Measurements from ENCODE around the gene OLIG2. TPM values are rescaled to one million over a fixed set of nuclear protein-coding genes. Genes with fewer than 3 reads are reported as not detected.

The OLIG2 gene
- total RNA-seq, 2 experiments from 2014 or later: not detected

DNA sequence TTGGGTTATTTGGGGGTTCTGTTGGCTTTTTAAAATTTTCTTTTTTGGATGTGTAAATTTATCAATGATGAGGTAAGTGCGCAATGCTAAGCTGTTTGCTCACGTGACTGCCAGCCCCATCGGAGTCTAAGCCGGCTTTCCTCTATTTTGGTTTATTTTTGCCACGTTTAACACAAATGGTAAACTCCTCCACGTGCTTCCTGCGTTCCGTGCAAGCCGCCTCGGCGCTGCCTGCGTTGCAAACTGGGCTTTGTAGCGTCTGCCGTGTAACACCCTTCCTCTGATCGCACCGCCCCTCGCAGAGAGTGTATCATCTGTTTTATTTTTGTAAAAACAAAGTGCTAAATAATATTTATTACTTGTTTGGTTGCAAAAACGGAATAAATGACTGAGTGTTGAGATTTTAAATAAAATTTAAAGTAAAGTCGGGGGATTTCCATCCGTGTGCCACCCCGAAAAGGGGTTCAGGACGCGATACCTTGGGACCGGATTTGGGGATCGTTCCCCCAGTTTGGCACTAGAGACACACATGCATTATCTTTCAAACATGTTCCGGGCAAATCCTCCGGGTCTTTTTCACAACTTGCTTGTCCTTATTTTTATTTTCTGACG, 3.1 kb downstream of the OLIG2 start:
- H3K36me3 Mint-ChIP-seq (ENCODE audit: low read depth): no peaks in the 10 kb centered on the region
- peak; percentile 57 for DNase-seq
- peak overlapping the region; percentile 50 for H3K4me3 Mint-ChIP-seq
- CTCF ChIA-PET: no interaction called here
- H3K27ac Mint-ChIP-seq: no peak overlapping the region
- H3K4me1 Mint-ChIP-seq (ENCODE audit: low read depth): peaks cover 45% of the 10 kb centered on the region
- peaks cover 71% of the 10 kb centered on the region for H3K27me3 Mint-ChIP-seq (ENCODE audit: low read depth)
- no peaks in the 10 kb centered on the region for H3K9me3 Mint-ChIP-seq
- intact Hi-C loops (cut with micrococcal nuclease): loop anchor here (10.0 kb wide), 1 partner anchor 96 kb away; no protein-coding TSS in a partner anchor

DNA sequence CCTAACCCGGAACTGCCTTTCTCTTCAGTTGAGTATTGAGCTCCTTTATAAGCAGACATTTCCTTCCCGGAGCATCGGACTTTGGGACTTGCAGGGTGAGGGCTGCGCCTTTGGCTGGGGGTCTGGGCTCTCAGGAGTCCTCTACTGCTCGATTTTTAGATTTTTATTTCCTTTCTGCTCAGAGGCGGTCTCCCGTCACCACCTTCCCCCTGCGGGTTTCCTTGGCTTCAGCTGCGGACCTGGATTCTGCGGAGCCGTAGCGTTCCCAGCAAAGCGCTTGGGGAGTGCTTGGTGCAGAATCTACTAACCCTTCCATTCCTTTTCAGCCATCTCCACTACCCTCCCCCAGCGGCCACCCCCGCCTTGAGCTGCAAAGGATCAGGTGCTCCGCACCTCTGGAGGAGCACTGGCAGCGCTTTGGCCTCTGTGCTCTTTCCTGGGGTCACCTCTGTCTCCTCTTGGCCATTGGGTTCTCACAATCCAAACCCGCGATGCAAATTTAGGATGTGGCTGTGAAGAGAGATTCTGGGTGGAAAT, 3.7 kb downstream of the OLIG2 start:
- Mint-ChIP-seq H3K4me1 (ENCODE audit: low read depth) (peaks cover 39% of the 10 kb centered on the region), H3K4me3 (peak overlapping the region; percentile 36), H3K36me3 (ENCODE audit: low read depth) (no peaks in the 10 kb centered on the region), H3K9me3 (no peaks in the 10 kb centered on the region), H3K27me3 (ENCODE audit: low read depth) (peaks cover 65% of the 10 kb centered on the region), H3K27ac (no peak overlapping the region)
- CTCF ChIA-PET: no interaction called here
- DNase-seq: no peak
- intact Hi-C loops (cut with micrococcal nuclease): loop anchor here (10.0 kb wide), 1 partner anchor 95 kb away; no protein-coding TSS in a partner anchor

DNA sequence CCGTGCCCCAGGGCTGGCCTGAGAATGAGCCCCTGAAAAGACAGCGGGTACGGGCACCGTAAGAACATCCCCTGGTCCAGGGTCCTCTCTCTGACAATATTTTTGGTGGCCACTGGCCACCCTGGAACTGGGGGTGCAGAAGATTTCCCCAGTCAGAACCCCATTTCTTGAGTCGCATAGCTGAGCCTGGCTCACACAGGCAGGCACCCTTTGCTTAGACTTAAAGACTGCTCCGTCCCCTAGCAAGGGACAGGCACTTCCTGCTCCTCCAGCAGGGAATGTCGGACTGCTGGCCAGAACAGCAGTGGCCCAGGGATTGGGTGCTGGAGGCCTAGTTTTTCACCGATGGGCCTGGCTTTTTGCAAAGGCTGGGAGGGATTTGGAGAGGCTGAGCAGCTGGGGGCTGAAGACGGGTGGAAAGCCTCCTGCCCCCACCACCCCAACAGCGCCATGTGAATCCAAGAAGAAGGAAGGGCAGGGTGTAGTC, 4.3 kb downstream of the OLIG2 start:
- Mint-ChIP-seq H3K4me1 (ENCODE audit: low read depth) (peaks cover 34% of the 10 kb centered on the region), H3K27me3 (ENCODE audit: low read depth) (peaks cover 59% of the 10 kb centered on the region), H3K36me3 (ENCODE audit: low read depth) (no peaks in the 10 kb centered on the region), H3K9me3 (no peaks in the 10 kb centered on the region), H3K27ac (no peak overlapping the region), H3K4me3 (no peak overlapping the region)
- intact Hi-C loops (cut with micrococcal nuclease): loop anchor here (10.0 kb wide), 1 partner anchor 95 kb away; no protein-coding TSS in a partner anchor
- CTCF ChIA-PET: no interaction called here
- DNase-seq: no peak

DNA sequence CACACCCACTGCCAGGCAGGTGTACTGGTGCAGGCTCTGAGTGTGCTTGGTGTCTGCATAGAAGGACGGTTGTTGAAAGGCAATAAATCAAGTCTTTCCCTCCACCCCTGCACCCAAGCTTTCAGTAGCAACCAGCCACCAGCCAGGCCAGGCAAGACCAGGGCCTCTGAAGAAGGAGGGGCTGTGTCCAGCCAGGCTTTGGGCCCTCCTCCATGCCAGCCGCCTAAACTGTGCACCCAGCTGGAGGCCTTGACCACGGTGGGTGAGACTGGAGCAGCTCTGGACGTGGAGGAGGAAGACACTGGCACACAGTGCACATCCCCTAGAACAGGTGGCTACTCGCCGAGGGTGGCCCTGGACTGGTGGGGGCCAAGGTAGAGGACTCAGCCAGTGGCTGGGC, 4.9 kb downstream of the OLIG2 start:
- Mint-ChIP-seq H3K36me3 (ENCODE audit: low read depth) (no peaks in the 10 kb centered on the region), H3K27ac (no peak overlapping the region), H3K4me3 (no peak overlapping the region), H3K9me3 (no peaks in the 10 kb centered on the region), H3K27me3 (ENCODE audit: low read depth) (peaks cover 55% of the 10 kb centered on the region), H3K4me1 (ENCODE audit: low read depth) (peaks cover 30% of the 10 kb centered on the region)
- intact Hi-C loops (cut with micrococcal nuclease): no loop called here
- CTCF ChIA-PET: interaction anchor here (0.7 kb wide), 1 partner anchor 197 kb away, joined by 4 read pairs; no protein-coding TSS in a partner anchor
- no peak for DNase-seq

DNA sequence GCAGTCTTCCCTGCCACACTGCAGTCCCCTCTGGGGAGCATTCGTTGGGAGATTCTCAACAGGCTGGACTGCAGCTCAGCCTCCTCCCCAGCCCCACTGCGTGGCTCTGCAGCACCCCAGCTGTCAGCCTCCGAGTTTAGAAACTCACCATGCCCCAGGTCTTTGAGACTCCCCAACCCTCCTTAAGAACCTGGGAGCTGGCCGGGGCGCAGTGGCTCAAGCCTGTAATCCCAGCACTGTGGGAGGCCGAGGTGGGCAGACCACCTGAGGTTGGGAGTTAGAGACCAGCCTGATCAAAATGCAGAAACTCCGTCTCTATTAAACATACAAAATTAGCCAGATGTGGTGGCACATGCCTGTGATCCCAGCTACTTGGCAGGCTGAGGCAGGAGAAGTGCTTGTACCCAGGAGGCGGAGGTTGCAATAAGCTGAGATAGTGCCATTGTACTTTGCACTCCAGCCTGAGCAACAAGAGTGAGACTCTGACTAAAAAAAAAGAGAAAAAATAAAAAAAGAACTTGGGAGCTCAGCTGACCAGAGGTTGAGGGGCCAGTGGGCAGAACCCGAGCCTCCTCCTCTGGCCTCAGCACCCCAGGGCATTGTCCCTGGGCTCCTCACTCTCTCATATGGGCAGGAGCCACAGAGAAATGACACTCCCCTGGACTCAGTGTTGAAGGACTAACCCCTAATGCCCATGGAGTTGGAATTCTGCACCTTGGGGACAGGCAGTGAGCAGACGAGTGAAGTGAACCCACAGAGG, 5.6 kb downstream of the OLIG2 start:
- Mint-ChIP-seq H3K27me3 (ENCODE audit: low read depth) (peaks cover 48% of the 10 kb centered on the region), H3K27ac (no peak overlapping the region), H3K9me3 (no peaks in the 10 kb centered on the region), H3K36me3 (ENCODE audit: low read depth) (no peaks in the 10 kb centered on the region), H3K4me3 (no peak overlapping the region), H3K4me1 (ENCODE audit: low read depth) (peaks cover 25% of the 10 kb centered on the region)
- intact Hi-C loops (cut with micrococcal nuclease): no loop called here
- no peak for DNase-seq
- CTCF ChIA-PET: interaction anchor here (0.7 kb wide), 1 partner anchor 198 kb away, joined by 4 read pairs; no protein-coding TSS in a partner anchor

DNA sequence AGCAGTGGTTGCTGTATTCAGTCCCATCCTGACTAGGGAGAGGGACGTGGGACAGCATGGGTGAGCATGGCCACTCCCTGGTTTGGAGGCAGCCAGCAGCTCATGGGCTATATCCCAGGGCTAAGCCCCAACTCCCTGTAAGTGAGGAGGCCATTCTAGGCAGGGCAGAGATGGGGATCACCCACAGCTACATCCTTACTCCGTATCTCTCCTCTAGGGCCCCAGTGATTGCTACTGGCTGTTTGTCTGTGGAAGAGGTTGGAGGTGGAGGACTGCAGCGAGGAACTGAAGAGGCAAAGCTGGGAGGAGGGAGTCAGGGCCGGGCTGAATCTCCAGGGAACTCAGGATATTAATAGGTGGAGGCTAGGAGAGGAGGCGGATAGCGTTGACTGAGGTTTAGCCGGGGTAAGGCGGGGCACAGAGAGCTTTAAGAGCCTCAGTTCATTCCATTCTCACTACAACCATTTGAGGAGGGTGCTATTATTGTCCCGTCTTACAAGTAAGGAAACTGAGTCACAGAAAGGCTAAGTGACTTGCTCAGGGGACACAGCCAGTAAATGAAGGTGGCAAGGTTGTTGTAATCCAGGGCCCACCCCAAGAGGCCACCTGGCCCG, 6.8 kb downstream of the OLIG2 start:
- intact Hi-C loops (cut with micrococcal nuclease): no loop called here
- H3K4me3 Mint-ChIP-seq: no peak overlapping the region
- peaks cover 24% of the 10 kb centered on the region for H3K4me1 Mint-ChIP-seq (ENCODE audit: low read depth)
- no peak overlapping the region for H3K27ac Mint-ChIP-seq
- CTCF ChIA-PET: no interaction called here
- no peaks in the 10 kb centered on the region for H3K9me3 Mint-ChIP-seq
- no peak for DNase-seq
- peaks cover 39% of the 10 kb centered on the region for H3K27me3 Mint-ChIP-seq (ENCODE audit: low read depth)
- no peaks in the 10 kb centered on the region for H3K36me3 Mint-ChIP-seq (ENCODE audit: low read depth)

DNA sequence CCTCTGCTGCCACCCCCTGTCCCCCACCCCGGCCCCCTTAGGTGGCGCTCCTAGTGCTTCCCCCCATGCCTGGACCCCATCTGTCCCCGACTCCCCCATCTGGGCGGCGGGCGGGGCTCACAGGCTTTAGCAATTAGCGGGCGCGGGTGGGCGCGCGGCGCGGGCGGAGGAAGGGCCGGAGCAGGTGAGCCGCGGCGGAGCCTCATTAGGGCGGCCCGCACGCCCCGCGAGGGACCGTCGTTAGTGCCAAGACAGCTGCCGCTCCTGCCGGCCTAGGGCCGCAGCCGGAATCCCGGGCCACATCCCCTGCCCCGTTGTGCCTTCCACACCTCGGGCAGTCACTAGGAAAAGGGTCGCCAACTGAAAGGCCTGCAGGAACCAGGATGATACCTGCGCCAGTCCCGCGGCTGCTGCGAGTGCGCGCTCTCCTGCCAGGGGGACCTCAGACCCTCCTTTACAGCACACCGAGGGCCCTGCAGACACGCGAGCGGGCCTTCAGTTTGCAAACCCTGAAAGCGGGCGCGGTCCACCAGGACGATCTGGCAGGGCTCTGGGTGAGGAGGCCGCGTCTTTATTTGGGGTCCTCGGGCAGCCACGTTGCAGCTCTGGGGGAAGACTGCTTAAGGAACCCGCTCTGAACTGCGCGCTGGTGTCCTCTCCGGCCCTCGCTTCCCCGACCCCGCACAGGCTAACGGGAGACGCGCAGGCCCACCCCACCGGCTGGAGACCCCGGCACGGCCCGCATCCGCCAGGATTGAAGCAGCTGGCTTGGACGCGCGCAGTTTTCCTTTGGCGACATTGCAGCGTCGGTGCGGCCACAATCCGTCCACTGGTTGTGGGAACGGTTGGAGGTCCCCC, 7.6 kb downstream of the OLIG2 start:
- H3K4me1 Mint-ChIP-seq (ENCODE audit: low read depth): peaks cover 21% of the 10 kb centered on the region
- intact Hi-C loops (cut with micrococcal nuclease): no loop called here
- DNase-seq: no peak
- no peaks in the 10 kb centered on the region for H3K9me3 Mint-ChIP-seq
- no peaks in the 10 kb centered on the region for H3K36me3 Mint-ChIP-seq (ENCODE audit: low read depth)
- no peak overlapping the region for H3K4me3 Mint-ChIP-seq
- H3K27me3 Mint-ChIP-seq (ENCODE audit: low read depth): peaks cover 33% of the 10 kb centered on the region
- H3K27ac Mint-ChIP-seq: no peak overlapping the region
- CTCF ChIA-PET: no interaction called here

DNA sequence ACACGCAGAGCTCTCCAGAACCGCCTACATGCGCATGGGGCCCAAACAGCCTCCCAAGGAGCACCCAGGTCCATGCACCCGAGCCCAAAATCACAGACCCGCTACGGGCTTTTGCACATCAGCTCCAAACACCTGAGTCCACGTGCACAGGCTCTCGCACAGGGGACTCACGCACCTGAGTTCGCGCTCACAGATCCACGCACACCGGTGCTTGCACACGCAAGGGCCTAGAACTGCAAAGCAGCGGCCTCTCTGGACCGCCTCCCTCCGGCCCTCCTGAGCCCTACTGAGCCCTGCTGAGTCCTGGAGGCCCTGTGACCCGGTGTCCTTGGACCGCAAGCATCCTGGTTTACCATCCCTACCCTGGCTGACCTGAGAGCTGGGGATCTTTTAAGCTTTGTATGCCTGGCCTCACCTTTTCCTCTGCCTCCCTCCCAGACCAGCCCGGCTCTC, 8.3 kb downstream of the OLIG2 start:
- intact Hi-C loops (cut with micrococcal nuclease): no loop called here
- DNase-seq: no peak
- CTCF ChIA-PET: interaction anchor here (1.1 kb wide), 1 partner anchor 162 kb away, joined by 3 read pairs; no protein-coding TSS in a partner anchor
- H3K9me3 Mint-ChIP-seq: no peaks in the 10 kb centered on the region
- H3K27me3 Mint-ChIP-seq (ENCODE audit: low read depth): peaks cover 27% of the 10 kb centered on the region
- peaks cover 15% of the 10 kb centered on the region for H3K4me1 Mint-ChIP-seq (ENCODE audit: low read depth)
- H3K4me3 Mint-ChIP-seq: no peak overlapping the region
- no peak overlapping the region for H3K27ac Mint-ChIP-seq
- H3K36me3 Mint-ChIP-seq (ENCODE audit: low read depth): no peaks in the 10 kb centered on the region

DNA sequence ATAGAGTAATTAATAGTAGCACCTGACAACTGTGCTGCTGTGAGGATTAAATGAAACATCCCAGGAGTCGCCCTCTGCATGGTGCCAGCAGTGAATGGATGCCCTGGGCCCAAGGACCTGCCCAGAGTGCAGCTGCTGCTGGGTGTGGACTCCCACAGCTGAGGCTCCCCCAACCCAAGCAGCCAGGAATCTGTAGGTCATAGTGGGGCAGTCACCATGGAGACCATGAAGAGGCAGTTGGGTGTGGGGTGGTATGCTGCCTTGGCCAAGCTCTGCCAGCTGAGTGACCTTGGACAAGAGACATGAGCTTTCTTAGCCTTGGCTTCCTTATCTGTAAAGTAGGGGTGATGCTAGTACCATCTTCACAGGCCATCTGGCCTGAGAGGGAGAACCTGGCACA, 9.4 kb downstream of the OLIG2 start:
- DNase-seq: no peak
- CTCF ChIA-PET: interaction anchor here (1.1 kb wide), 1 partner anchor 161 kb away, joined by 3 read pairs; no protein-coding TSS in a partner anchor
- intact Hi-C loops (cut with micrococcal nuclease): no loop called here
- H3K36me3 Mint-ChIP-seq (ENCODE audit: low read depth): no peaks in the 10 kb centered on the region
- H3K27me3 Mint-ChIP-seq (ENCODE audit: low read depth): peaks cover 15% of the 10 kb centered on the region
- H3K4me3 Mint-ChIP-seq: no peak overlapping the region
- peaks cover 8% of the 10 kb centered on the region for H3K4me1 Mint-ChIP-seq (ENCODE audit: low read depth)
- H3K27ac Mint-ChIP-seq: no peak overlapping the region
- no peaks in the 10 kb centered on the region for H3K9me3 Mint-ChIP-seq

DNA sequence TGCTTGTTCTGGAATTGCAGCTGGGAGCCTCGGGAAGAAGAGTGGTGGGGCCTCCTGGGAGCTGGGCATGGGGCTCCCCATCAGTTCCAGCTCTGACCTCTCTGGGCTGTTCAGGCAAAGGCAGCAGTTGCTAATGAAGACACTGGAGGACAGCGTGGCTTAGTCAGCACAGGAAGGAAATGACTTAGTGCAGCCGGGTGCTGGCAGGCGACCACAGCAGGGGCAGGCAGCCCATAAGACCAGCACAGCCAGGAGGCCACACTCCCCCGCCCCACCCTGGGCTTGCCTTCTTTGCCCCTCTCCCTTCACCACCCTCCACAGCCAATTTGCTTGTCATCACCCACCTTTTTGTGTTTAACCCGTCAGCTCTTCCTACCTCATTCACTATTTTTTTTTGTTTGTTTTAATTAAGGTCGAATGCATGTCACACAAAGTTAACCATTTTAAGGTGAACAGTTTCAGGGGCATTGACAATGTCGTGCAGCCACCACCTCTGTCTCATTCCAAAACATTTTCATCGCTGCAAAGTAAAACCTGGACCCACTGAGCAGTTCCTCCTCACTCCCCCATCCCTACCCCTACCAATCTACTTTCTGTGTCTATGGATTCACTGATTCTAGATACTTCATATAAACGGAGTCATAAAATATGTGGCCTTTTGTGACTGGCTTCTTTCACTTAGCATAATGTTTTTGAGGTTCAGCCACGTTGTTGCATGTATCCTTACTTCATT, 10.9 kb downstream of the OLIG2 start:
- intact Hi-C loops (cut with micrococcal nuclease): no loop called here
- no peak overlapping the region for H3K4me3 Mint-ChIP-seq

DNA sequence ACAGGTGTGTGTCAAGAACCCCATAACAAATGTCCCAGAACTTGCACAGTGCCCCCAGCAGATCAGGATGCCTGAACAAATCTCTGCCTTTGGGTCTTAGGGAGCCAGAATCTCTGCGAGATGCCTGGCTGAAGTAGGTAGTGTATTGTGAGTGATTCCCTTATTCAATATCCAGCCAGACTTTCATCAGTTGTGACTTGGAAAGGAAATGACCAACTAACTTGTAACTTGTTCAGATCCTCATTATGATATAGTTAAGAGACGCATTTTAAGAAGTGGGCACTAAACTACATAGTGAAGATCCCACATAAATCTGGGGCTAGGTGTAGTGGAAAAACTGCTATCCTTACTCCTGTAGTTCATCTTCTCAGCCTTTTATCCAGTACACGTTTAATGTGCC, 11.8 kb downstream of the OLIG2 start:
- H3K4me1 Mint-ChIP-seq (ENCODE audit: low read depth): peaks cover 8% of the 10 kb centered on the region
- H3K4me3 Mint-ChIP-seq: no peak overlapping the region
- no peaks in the 10 kb centered on the region for H3K9me3 Mint-ChIP-seq
- CTCF ChIA-PET: interaction anchor here (0.6 to 2.0 kb wide), 3 partner anchors 17 to 1311 kb away, joined by 3 to 10 read pairs (median 4); no protein-coding TSS in a partner anchor
- DNase-seq: no peak
- intact Hi-C loops (cut with micrococcal nuclease): no loop called here
- H3K27me3 Mint-ChIP-seq (ENCODE audit: low read depth): peaks cover 5% of the 10 kb centered on the region
- no peaks in the 10 kb centered on the region for H3K36me3 Mint-ChIP-seq (ENCODE audit: low read depth)
- no peak overlapping the region for H3K27ac Mint-ChIP-seq

More for the DNA sequence above, 10.9 kb downstream of the OLIG2 start:
- peak; percentile 39 for DNase-seq
- Mint-ChIP-seq H3K4me1 (ENCODE audit: low read depth) (peaks cover 8% of the 10 kb centered on the region), H3K27me3 (ENCODE audit: low read depth) (peaks cover 8% of the 10 kb centered on the region), H3K36me3 (ENCODE audit: low read depth) (no peaks in the 10 kb centered on the region), H3K27ac (no peak overlapping the region), H3K9me3 (no peaks in the 10 kb centered on the region)
- CTCF ChIA-PET: interaction anchor here (0.6 kb wide), 1 partner anchor 1248 kb away, joined by 3 read pairs; no protein-coding TSS in a partner anchor
